Gastrocnemius medialis (tissue), 4 donors: ENCODE results near the gene TMEM174.

ENCODE experiments used
- CTCF ChIP-seq, 5 experiments: fragments of 450-650 bp in 3 of 5; fragments of 200-600 bp in 2 of 5; sonication (generic) in 2 of 5; IDR thresholded peaks in 4 of 5; conservative IDR thresholded peaks in 1 of 5; 1 replicate in 4 of 5; 2 replicates in 1 of 5; pipeline ENCODE4 v1.5.1; 2016 to 2019; ENCODE audit warnings: antibody characterized with exemption in 5 of 5, mild to moderate bottlenecking in 3 of 5, moderate library complexity in 3 of 5
- POLR2A ChIP-seq, 2 donors: fragments of 450-650 bp; IDR thresholded peaks; one replicate each; pipeline ENCODE4 v1.6.1; 2017; ENCODE audit warnings: antibody characterized with exemption in 2 of 2, mild to moderate bottlenecking in 2 of 2, moderate library complexity in 2 of 2

DNA sequence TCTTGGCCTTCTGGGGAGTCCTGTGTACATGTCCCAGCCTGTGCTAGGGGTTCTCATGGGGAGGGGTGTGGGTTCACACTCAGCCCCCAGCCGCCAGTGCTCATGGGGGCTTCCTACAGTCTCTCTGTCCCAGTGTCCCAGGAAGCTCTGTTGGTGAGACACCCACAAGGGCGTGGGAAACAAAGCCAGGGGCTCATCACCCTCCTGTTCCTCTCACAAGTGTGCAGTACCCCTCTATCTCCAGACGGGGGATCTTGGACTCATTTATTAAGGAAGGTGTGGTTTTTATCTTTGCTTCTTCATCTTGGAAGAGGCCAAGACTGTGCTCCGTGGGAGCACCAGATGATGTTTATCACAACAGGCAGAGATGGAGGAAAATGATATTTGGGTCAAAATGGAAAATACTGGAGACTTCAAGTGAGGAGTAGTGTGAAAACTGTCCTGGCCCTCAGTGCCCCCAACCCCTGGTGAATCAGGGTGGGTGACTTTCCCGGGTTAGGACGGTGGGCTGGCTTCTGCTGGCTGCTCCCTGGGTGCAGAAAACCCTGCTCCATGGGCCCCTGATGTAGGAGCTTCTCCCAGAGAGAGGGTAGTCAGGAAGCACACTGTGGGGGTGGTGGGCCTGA is 37.5 kb upstream of the TMEM174 start:
- no peak for TF ChIP-seq POLR2A (IDR thresholded peaks at IDR 0.05)
- no peak for TF ChIP-seq CTCF (IDR thresholded peaks at IDR 0.05 in 4 of 5, conservative IDR thresholded peaks at IDR 0.05 in 1 of 5)
